Caco-2 (cell line): Measurements from ENCODE around the gene MAST4. TPM values are rescaled to one million over a fixed set of nuclear protein-coding genes. Genes with fewer than 3 reads are reported as not detected.

Experiments used
- BruUV-seq: library from RNA; stranded (reverse); fragments of 400-500 nt; replicated peaks from 2 replicates; lab custom pipeline; 2021; lab: Mats Ljungman, UMichigan
- CTCF ChIA-PET: fragments of 300-600 bp; sonication (Branson Sonifier 250); formaldehyde crosslinking; loops from one replicate; lab custom pipeline; 2022; ENCODE audit warnings: antibody characterized with exemption; lab: Charles Lee
- POLR2A ChIA-PET: fragments of 300-600 bp; sonication (Branson Sonifier 250); formaldehyde crosslinking; loops from one replicate; lab custom pipeline; 2022; ENCODE audit warnings: antibody characterized with exemption; lab: Charles Lee
- DNase-seq, 2 experiments: peaks; one replicate each; pipeline versions ENCODE4 v3.0.0 to v3.0.0-alpha.2; 2020 to 2022
- H3K27me3 ChIP-seq: replicated peaks from 2 replicates; pipeline ENCODE4 v1.6.0; 2011; ENCODE audit warnings: low read length; ENCODE audit not compliant: control insufficient read depth, insufficient read depth
- H3K36me3 ChIP-seq: 2 replicates; pipeline ENCODE4 v1.5.1; 2011; ENCODE audit warnings: low read length; ENCODE audit not compliant: control insufficient read depth, insufficient read depth
- H3K4me1 ChIP-seq: fragments of 250-450 bp; sonication (Bioruptor Pico); 2 replicates; pipeline ENCODE4 v1.5.1; 2020; ENCODE audit warnings: mild to moderate bottlenecking
- H3K4me3 ChIP-seq: 2 replicates; pipeline ENCODE4 v1.5.1; 2011; ENCODE audit warnings: low read depth, mild to moderate bottlenecking, control low read depth, low read length
- H3K9me3 ChIP-seq: fragments of 250-450 bp; sonication (Bioruptor Pico); 2 replicates; pipeline ENCODE4 v1.5.1; 2020; ENCODE audit warnings: mild to moderate bottlenecking, moderate library complexity
- H3K27ac Mint-ChIP-seq: one replicate; pipeline ENCODE4 v1.8.0; 2022; ENCODE audit warnings: mixed read lengths; ENCODE audit not compliant: unreplicated experiment
- H3K27me3 Mint-ChIP-seq: one replicate; pipeline ENCODE4 v1.8.0; 2022; ENCODE audit warnings: mixed read lengths; ENCODE audit not compliant: insufficient read depth, unreplicated experiment
- H3K36me3 Mint-ChIP-seq: one replicate; pipeline ENCODE4 v1.8.0; 2022; ENCODE audit warnings: mild to moderate bottlenecking, mixed read lengths; ENCODE audit not compliant: insufficient read depth, unreplicated experiment
- H3K4me1 Mint-ChIP-seq: one replicate; pipeline ENCODE4 v1.8.0; 2022; ENCODE audit warnings: low read depth, mixed read lengths; ENCODE audit not compliant: unreplicated experiment
- H3K4me3 Mint-ChIP-seq: one replicate; pipeline ENCODE4 v1.8.0; 2022; ENCODE audit warnings: mild to moderate bottlenecking, moderate library complexity, mixed read lengths; ENCODE audit not compliant: unreplicated experiment
- H3K9me3 Mint-ChIP-seq: one replicate; pipeline ENCODE4 v1.8.0; 2022; ENCODE audit warnings: mixed read lengths; ENCODE audit not compliant: unreplicated experiment
- CTCF ChIP-seq, 2 experiments: fragments of 200-600 bp in 1 of 2; IDR thresholded peaks; 1 replicate in 1 of 2; 2 replicates in 1 of 2; pipeline versions ENCODE4 v1.5.1 to v1.8.0; 2011 to 2022; ENCODE audit warnings: antibody characterized with exemption in 1 of 2, control low read depth in 1 of 2, inconsistent platforms in 1 of 2, low read depth in 1 of 2, low read length in 1 of 2, mild to moderate bottlenecking in 1 of 2, moderate library complexity in 1 of 2; ENCODE audit not compliant: insufficient read depth in 1 of 2, severe bottlenecking in 1 of 2, unreplicated experiment in 1 of 2
- intact Hi-C: fragments of 100-400 bp; cut with micrococcal nuclease; formaldehyde crosslinking; loops from one replicate; pipeline ENCODE4 v1.10.0; 2022; ENCODE audit not compliant: unreplicated experiment
- total RNA-seq: library from RNA; stranded (reverse); gene quantifications from 2 replicates; pipeline ENCODE4 v1.2.3, GENCODE V29; 2022

The MAST4 gene
- total RNA-seq, 1 experiment from 2014 or later = 17.8 TPM

- intact Hi-C loops = no loop called here
- DNase-seq = no peak
- H3K27me3 Mint-ChIP-seq = no peaks in the 10 kb centered on the region
- Histone ChIP-seq H3K9me3 (no peaks in the 10 kb centered on the region), H3K4me1 (no peaks in the 10 kb centered on the region), H3K4me3 (no peak overlapping the region), H3K36me3 (no peaks in the 10 kb centered on the region; the same call in 1 of the 2 replicates), H3K27me3 (no peaks in the 10 kb centered on the region)
- H3K9me3 Mint-ChIP-seq = no peaks in the 10 kb centered on the region
- no peaks in the 10 kb centered on the region for H3K4me1 Mint-ChIP-seq
- ChIA-PET POLR2A (no interaction called here), CTCF (interaction anchor here (1.0 kb wide), 1 partner anchor 47 kb away, joined by 3 read pairs; no protein-coding TSS in a partner anchor)
- H3K27ac Mint-ChIP-seq = no peak overlapping the region
- no peak for TF ChIP-seq CTCF (IDR thresholded peaks at IDR 0.05; ENCODE audit: insufficient read depth in 1 of 2, low read depth in 1 of 2, low read length in 1 of 2, severe bottlenecking in 1 of 2, unreplicated experiment in 1 of 2)
- H3K36me3 Mint-ChIP-seq = peaks cover 62% of the 10 kb centered on the region
- no TSS peak for BruUV-seq
- H3K4me3 Mint-ChIP-seq = no peak overlapping the region
Observed at GRCh38 chr5:67161767-67162166, 565.6 kb downstream of the MAST4 start.

GRCh38 chr5:67163231-67163756, 567.1 kb downstream of the MAST4 start:
- Histone ChIP-seq H3K4me3 (no peak overlapping the region), H3K27me3 (no peaks in the 10 kb centered on the region), H3K9me3 (no peaks in the 10 kb centered on the region), H3K4me1 (no peaks in the 10 kb centered on the region), H3K36me3 (no peaks in the 10 kb centered on the region; the same call in 1 of the 2 replicates)
- no peaks in the 10 kb centered on the region for H3K4me1 Mint-ChIP-seq
- H3K27ac Mint-ChIP-seq = no peak overlapping the region
- H3K36me3 Mint-ChIP-seq = peaks cover 56% of the 10 kb centered on the region
- no peak for DNase-seq
- intact Hi-C loops = no loop called here
- POLR2A ChIA-PET = no interaction called here
- no TSS peak for BruUV-seq
- no peak overlapping the region for H3K4me3 Mint-ChIP-seq
- H3K27me3 Mint-ChIP-seq = no peaks in the 10 kb centered on the region
- H3K9me3 Mint-ChIP-seq = no peaks in the 10 kb centered on the region
- CTCF ChIA-PET = no interaction called here
- no peak for TF ChIP-seq CTCF (IDR thresholded peaks at IDR 0.05; ENCODE audit: insufficient read depth in 1 of 2, low read depth in 1 of 2, low read length in 1 of 2, severe bottlenecking in 1 of 2, unreplicated experiment in 1 of 2)

GRCh38 chr5:67163863-67164595, 567.8 kb downstream of the MAST4 start:
- H3K4me3 ChIP-seq = no peak overlapping the region
- no peaks in the 10 kb centered on the region for H3K27me3 ChIP-seq
- no peaks in the 10 kb centered on the region for H3K4me1 ChIP-seq
- no peaks in the 10 kb centered on the region for H3K9me3 Mint-ChIP-seq
- no peak overlapping the region for H3K4me3 Mint-ChIP-seq
- no peak overlapping the region for H3K27ac Mint-ChIP-seq
- peaks cover 56% of the 10 kb centered on the region for H3K36me3 Mint-ChIP-seq
- no TSS peak for BruUV-seq
- TF ChIP-seq CTCF (IDR thresholded peaks at IDR 0.05; ENCODE audit: insufficient read depth in 1 of 2, low read depth in 1 of 2, low read length in 1 of 2, severe bottlenecking in 1 of 2, unreplicated experiment in 1 of 2) = no peak
- CTCF ChIA-PET = interaction anchor here (0.6 kb wide), 1 partner anchor 33 kb away, joined by 8 read pairs; the partner anchor contains the start of gene CD180
- intact Hi-C loops = no loop called here
- H3K36me3 ChIP-seq = no peaks in the 10 kb centered on the region; the same call in 1 of the 2 replicates
- POLR2A ChIA-PET = no interaction called here
- H3K9me3 ChIP-seq = no peaks in the 10 kb centered on the region
- no peaks in the 10 kb centered on the region for H3K4me1 Mint-ChIP-seq
- H3K27me3 Mint-ChIP-seq = no peaks in the 10 kb centered on the region
- DNase-seq = no peak
